ENCODE measurements around the gene CYP46A1. TPM values are rescaled to one million over a fixed set of nuclear protein-coding genes. Genes with fewer than 3 reads are reported as not detected.
A peak's percentile ranks its signal among the peaks of the same experiment; 100 is the strongest.

Gene CYP46A1
- total RNA-seq, 1 donor from 2014 or later = 1.9 TPM

DNA sequence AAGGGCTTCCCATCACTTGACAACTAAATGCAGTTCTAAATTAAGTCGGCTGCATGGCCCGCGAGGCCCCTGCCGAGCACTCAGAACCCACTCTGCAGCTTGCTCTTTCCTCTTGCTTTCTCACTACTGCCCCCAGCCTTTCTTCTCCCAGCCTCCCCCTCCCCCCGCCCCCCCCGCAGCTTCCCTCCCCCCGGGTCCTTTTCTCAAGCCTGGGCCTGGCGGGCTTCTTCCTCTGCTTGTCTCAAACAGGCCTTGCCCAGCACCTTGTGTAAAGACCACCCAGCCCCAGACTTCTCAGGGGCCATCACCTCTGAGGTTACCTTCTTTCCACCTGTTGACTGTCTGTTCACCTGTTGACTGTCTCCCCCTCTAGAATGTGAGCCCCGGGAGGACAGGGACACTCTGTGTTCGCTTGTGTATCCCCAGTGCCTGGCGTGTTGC is 1.1 kb downstream of the CYP46A1 start:
- H3K4me1 Mint-ChIP-seq = no peaks in the 10 kb centered on the region
- TF ChIP-seq, protein P1, sequence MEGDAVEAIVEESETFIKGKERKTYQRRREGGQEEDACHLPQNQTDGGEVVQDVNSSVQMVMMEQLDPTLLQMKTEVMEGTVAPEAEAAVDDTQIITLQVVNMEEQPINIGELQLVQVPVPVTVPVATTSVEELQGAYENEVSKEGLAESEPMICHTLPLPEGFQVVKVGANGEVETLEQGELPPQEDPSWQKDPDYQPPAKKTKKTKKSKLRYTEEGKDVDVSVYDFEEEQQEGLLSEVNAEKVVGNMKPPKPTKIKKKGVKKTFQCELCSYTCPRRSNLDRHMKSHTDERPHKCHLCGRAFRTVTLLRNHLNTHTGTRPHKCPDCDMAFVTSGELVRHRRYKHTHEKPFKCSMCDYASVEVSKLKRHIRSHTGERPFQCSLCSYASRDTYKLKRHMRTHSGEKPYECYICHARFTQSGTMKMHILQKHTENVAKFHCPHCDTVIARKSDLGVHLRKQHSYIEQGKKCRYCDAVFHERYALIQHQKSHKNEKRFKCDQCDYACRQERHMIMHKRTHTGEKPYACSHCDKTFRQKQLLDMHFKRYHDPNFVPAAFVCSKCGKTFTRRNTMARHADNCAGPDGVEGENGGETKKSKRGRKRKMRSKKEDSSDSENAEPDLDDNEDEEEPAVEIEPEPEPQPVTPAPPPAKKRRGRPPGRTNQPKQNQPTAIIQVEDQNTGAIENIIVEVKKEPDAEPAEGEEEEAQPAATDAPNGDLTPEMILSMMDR (IDR thresholded peaks at IDR 0.05; ENCODE audit: unreplicated experiment) = no peak
- no peaks in the 10 kb centered on the region for H3K36me3 Mint-ChIP-seq
- DNase-seq (ENCODE audit: low spot score in 2 of 2, unreplicated experiment in 2 of 2) = peak in 1 of 2 experiments; percentile 33
- peak overlapping the region; percentile 43 for H3K4me3 Mint-ChIP-seq
- no peaks in the 10 kb centered on the region for H3K9me3 Mint-ChIP-seq
- H3K27me3 Mint-ChIP-seq (ENCODE audit: low read depth) = peaks cover 52% of the 10 kb centered on the region
- H3K27ac Mint-ChIP-seq = no peak overlapping the region

DNA sequence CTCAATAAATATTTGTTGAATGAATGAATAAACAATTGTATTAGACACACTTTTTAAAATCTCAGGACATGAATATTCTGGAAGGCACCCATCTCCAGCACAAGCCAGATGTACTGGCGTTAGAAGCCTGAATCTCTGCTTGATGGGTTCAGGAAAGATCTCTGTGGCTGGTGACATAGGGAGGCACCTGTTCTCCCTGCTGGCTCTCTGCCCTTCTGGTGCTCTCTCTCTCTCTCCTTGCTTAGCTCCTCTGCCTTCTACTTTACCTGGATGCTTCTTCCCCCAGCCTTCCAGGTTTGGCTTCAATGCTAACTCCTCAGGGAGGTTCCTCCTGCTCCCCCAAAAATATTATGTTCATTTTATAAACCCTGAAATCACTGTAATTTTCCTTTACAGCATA is 1.5 kb downstream of the CYP46A1 start:
- Mint-ChIP-seq H3K36me3 (no peaks in the 10 kb centered on the region), H3K4me3 (peak overlapping the region; percentile 43), H3K27ac (no peak overlapping the region), H3K9me3 (no peaks in the 10 kb centered on the region), H3K27me3 (ENCODE audit: low read depth) (peaks cover 55% of the 10 kb centered on the region), H3K4me1 (no peaks in the 10 kb centered on the region)
- TF ChIP-seq, protein P1 (IDR thresholded peaks at IDR 0.05; ENCODE audit: unreplicated experiment) = no peak
- no peak for DNase-seq (ENCODE audit: low spot score in 2 of 2, unreplicated experiment in 2 of 2)

DNA sequence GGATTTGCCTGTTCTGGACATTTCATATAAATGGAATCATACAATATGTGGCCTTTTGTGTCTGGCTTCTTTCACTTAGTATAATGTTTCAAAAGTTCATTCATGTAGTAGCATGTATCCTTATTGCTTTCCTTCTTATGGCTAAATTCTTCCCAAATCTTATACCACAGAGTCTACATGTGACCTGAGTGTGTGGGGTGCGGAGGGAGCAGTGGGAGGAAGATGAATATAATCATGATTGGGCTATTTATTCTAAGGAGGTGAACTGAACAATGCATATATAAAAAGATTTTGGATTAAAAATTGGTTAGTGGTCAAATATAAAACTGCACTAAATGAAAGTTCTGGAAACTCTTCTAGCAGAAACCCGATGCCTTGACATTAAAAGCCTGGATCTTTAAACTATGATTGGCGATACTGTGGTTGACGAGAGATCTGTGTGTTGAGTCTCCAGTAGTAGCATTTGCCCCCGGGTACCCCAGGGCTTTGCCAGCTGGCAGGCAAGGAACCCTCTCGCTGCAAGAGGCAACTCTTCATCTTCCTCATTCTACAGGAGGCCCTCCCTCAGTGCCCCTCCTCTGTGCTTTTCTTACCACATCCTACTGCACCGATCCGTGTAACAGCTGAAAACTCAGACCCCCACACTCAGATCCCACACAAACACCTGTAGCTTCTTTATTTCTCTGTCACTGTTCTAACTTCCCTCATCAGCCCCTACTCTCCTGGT is 2.6 kb downstream of the CYP46A1 start:
- Mint-ChIP-seq H3K27me3 (ENCODE audit: low read depth) (peaks cover 59% of the 10 kb centered on the region), H3K9me3 (no peaks in the 10 kb centered on the region), H3K27ac (no peak overlapping the region), H3K4me3 (no peak overlapping the region), H3K4me1 (no peaks in the 10 kb centered on the region), H3K36me3 (no peaks in the 10 kb centered on the region)
- TF ChIP-seq, protein P1 (IDR thresholded peaks at IDR 0.05; ENCODE audit: unreplicated experiment) = no peak
- peak in 1 of 2 experiments; percentile 27 for DNase-seq (ENCODE audit: low spot score in 2 of 2, unreplicated experiment in 2 of 2)

- Mint-ChIP-seq H3K27ac (no peak overlapping the region), H3K4me1 (no peaks in the 10 kb centered on the region)
These were observed 3.4 kb downstream of the CYP46A1 start for GRCh38 chr14:99687284-99688209.

DNA sequence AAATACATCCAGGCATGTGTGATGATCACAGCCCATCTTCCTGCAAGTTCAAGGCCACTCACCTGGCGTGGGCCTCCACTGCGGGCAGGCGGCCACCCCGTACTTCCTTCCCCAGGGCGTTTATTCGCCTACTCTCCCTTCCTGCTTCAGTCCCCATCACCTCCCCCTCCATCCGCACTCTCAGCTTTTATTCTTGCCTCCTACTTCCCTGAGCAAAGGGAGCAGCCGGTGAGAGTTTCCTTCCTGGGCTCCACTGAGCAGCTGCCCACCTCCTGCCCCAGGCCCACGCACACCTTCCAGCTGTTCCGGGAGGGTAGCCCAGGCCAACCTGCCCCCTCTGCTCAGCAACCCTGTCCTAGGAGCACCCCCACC is 4.1 kb downstream of the CYP46A1 start:
- Mint-ChIP-seq H3K27ac (no peak overlapping the region), H3K4me3 (no peak overlapping the region), H3K4me1 (no peaks in the 10 kb centered on the region), H3K36me3 (no peaks in the 10 kb centered on the region), H3K9me3 (no peaks in the 10 kb centered on the region), H3K27me3 (ENCODE audit: low read depth) (peaks cover 60% of the 10 kb centered on the region)
- TF ChIP-seq, protein P1 (IDR thresholded peaks at IDR 0.05; ENCODE audit: unreplicated experiment) = no peak
- peak in 1 of 2 experiments; percentile 31 for DNase-seq (ENCODE audit: low spot score in 2 of 2, unreplicated experiment in 2 of 2)

More at GRCh38 chr14:99687284-99688209, 3.4 kb downstream of the CYP46A1 start:
- DNase-seq (ENCODE audit: low spot score in 2 of 2, unreplicated experiment in 2 of 2) = peak in 1 of 2 experiments; percentile 63
- Mint-ChIP-seq H3K27me3 (ENCODE audit: low read depth) (peaks cover 61% of the 10 kb centered on the region), H3K36me3 (no peaks in the 10 kb centered on the region), H3K4me3 (no peak overlapping the region), H3K9me3 (no peaks in the 10 kb centered on the region)
- TF ChIP-seq, protein P1 (IDR thresholded peaks at IDR 0.05; ENCODE audit: unreplicated experiment) = peak; percentile 75
